Endothelial cell of umbilical vein (primary cell): ENCODE measurements around the gene NPDC1. TPM values are rescaled to one million over a fixed set of nuclear protein-coding genes. Genes with fewer than 3 reads are reported as not detected.

Source experiments
- BruUV-seq: library from RNA; stranded (reverse); fragments of 400-500 nt; replicated peaks from 2 replicates; lab custom pipeline; 2021; lab: Mats Ljungman, UMichigan
- CTCF ChIA-PET: fragments of 300-600, 350-600 bp; sonication (Branson Sonifier 250); formaldehyde crosslinking; loops from one replicate; lab custom pipeline; 2021; ENCODE audit warnings: antibody characterized with exemption, inconsistent platforms; lab: Charles Lee
- POLR2A ChIA-PET: fragments of 300-600, 350-600 bp; sonication (Branson Sonifier 250); formaldehyde crosslinking; loops from one replicate; lab custom pipeline; 2021; ENCODE audit warnings: antibody characterized with exemption, inconsistent platforms; lab: Charles Lee
- DNase-seq: peaks from one replicate; pipeline ENCODE4 v3.0.0-alpha.2; 2011; ENCODE audit warnings: low read depth, low spot score
- FAIRE-seq: peaks from 2 replicates; lab custom pipeline; 2011; peaks lifted over from hg19 to GRCh38; lab: Jason Lieb, UNC
- H2AFZ ChIP-seq: 2 replicates; pipeline ENCODE4 v1.6.0; 2012; ENCODE audit warnings: low read depth, low read length, control low read depth, inconsistent platforms
- H3K27ac ChIP-seq: 2 replicates; pipeline ENCODE4 v1.5.1; 2011; ENCODE audit warnings: low read depth, mild to moderate bottlenecking, control low read depth, low read length, moderate library complexity; ENCODE audit not compliant: insufficient read depth
- H3K27me3 ChIP-seq, 2 experiments: 2 replicates each; pipeline versions ENCODE4 v1.6.0 to v1.6.1; 2011; ENCODE audit warnings: low read length in 2 of 2, mixed read lengths in 1 of 2; ENCODE audit not compliant: control insufficient read depth in 2 of 2, insufficient read depth in 2 of 2
- H3K36me3 ChIP-seq, 2 experiments: 2 replicates in 1 of 2; 3 replicates in 1 of 2; pipeline ENCODE4 v1.5.1; 2011; ENCODE audit warnings: low read length in 2 of 2, mild to moderate bottlenecking in 1 of 2, moderate library complexity in 1 of 2; ENCODE audit not compliant: control insufficient read depth in 2 of 2, insufficient read depth in 2 of 2; ENCODE audit errors: extremely low read depth in 1 of 2
- H3K4me1 ChIP-seq: 3 replicates; pipeline ENCODE4 v1.5.1; 2011; ENCODE audit warnings: mild to moderate bottlenecking, low read length; ENCODE audit not compliant: control insufficient read depth, insufficient read depth; ENCODE audit errors: extremely low read depth
- H3K4me2 ChIP-seq: 2 replicates; pipeline ENCODE4 v1.6.1; 2011; ENCODE audit warnings: low read length, control low read depth, mixed read lengths; ENCODE audit not compliant: insufficient read depth
- H3K4me3 ChIP-seq, 3 experiments: fragments of 200-600 bp in 1 of 3; sonication (generic), shearing (Covaris generic) in 1 of 3; replicated peaks in 1 of 3; 2 replicates each; pipeline ENCODE4 v1.5.1; 2011 to 2016; ENCODE audit warnings: control low read depth in 3 of 3, low read length in 3 of 3, mild to moderate bottlenecking in 2 of 3, inconsistent platforms in 1 of 3, low read depth in 1 of 3, moderate library complexity in 1 of 3; ENCODE audit not compliant: insufficient read depth in 1 of 3
- H3K79me2 ChIP-seq: 2 replicates; pipeline ENCODE4 v1.6.0; 2012; ENCODE audit warnings: low read length, inconsistent platforms; ENCODE audit not compliant: control insufficient read depth, insufficient read depth
- H3K9ac ChIP-seq: replicated peaks from 2 replicates; pipeline ENCODE3; 2011; ENCODE audit warnings: low read length, control low read depth; ENCODE audit not compliant: insufficient read depth; ENCODE audit errors: extremely low read depth
- H3K9me1 ChIP-seq: replicated peaks from 3 replicates; pipeline ENCODE4 v1.6.0; 2011; ENCODE audit warnings: mild to moderate bottlenecking, low read length; ENCODE audit not compliant: control insufficient read depth, insufficient read depth; ENCODE audit errors: extremely low read depth
- H3K9me3 ChIP-seq: replicated peaks from 2 replicates; pipeline ENCODE4 v1.5.1; 2012; ENCODE audit warnings: low read length, inconsistent platforms; ENCODE audit not compliant: control insufficient read depth, insufficient read depth
- H4K20me1 ChIP-seq: replicated peaks from 2 replicates; pipeline ENCODE3; 2011; ENCODE audit warnings: mild to moderate bottlenecking, low read length; ENCODE audit not compliant: control insufficient read depth, insufficient read depth; ENCODE audit errors: extremely low read depth
- CTCF ChIP-seq, 2 donors: IDR thresholded peaks; 1 replicate in 1 of 2; 2 replicates in 1 of 2; pipeline ENCODE4 v1.5.1; 2011; ENCODE audit warnings: low read length in 2 of 2, mild to moderate bottlenecking in 2 of 2, moderate library complexity in 2 of 2, control low read depth in 1 of 2, inconsistent platforms in 1 of 2, low read depth in 1 of 2; ENCODE audit not compliant: insufficient read depth in 1 of 2; ENCODE audit errors: extremely low read depth in 1 of 2
- EZH2 ChIP-seq: IDR thresholded peaks from 2 replicates; pipeline ENCODE4 v1.6.1; 2012; ENCODE audit warnings: borderline replicate concordance, low read depth, mild to moderate bottlenecking, moderate library complexity, low read length, inconsistent platforms; ENCODE audit not compliant: severe bottlenecking
- FOS ChIP-seq: IDR thresholded peaks from 2 replicates; pipeline ENCODE4 v1.6.1; 2011; ENCODE audit warnings: mild to moderate bottlenecking, low read length, moderate library complexity, borderline replicate concordance; ENCODE audit not compliant: insufficient read depth
- GATA2 ChIP-seq: IDR thresholded peaks from 2 replicates; pipeline ENCODE4 v1.7.0; 2011; ENCODE audit warnings: low read depth, mild to moderate bottlenecking, moderate library complexity, mixed read lengths, low read length; ENCODE audit not compliant: insufficient read length, insufficient read depth
- JUN ChIP-seq: IDR thresholded peaks from 2 replicates; pipeline ENCODE4 v1.6.1; 2011; ENCODE audit warnings: borderline replicate concordance, low read depth; ENCODE audit not compliant: insufficient read length, insufficient read depth
- MAX ChIP-seq: IDR thresholded peaks from 2 replicates; pipeline ENCODE4 v1.6.1; 2011; ENCODE audit not compliant: insufficient read depth, insufficient read length
- MYC ChIP-seq: IDR thresholded peaks from one replicate; pipeline ENCODE4 v1.6.1; 2011; ENCODE audit warnings: mild to moderate bottlenecking, low read depth, low read length
- POLR2A ChIP-seq: IDR thresholded peaks from 2 replicates; pipeline ENCODE4 v1.6.1; 2012; ENCODE audit warnings: low read depth, mild to moderate bottlenecking, control low read depth, low read length
- POLR2AphosphoS5 ChIP-seq: IDR thresholded peaks from 2 replicates; pipeline ENCODE4 v1.6.1; 2012; ENCODE audit warnings: low read depth, mild to moderate bottlenecking, control low read depth, low read length, moderate library complexity; ENCODE audit not compliant: insufficient read depth
- dilution Hi-C: fragments of 300-500 bp; cut with MboI; formaldehyde crosslinking; loops from one replicate; pipeline ENCODE4 v1.15.0; 2019; ENCODE audit warnings: low sequenced_read_pairs; ENCODE audit not compliant: extremely low pct_ligation_motif_present
- intact Hi-C: fragments of 100-400 bp; cut with micrococcal nuclease; formaldehyde crosslinking; loops from one replicate; pipeline ENCODE4 v1.10.0; 2022
- polyA plus RNA-seq, 4 experiments: library from polyadenylated mRNA; depleted of rRNA in 3 of 4; stranded (reverse) in 3 of 4; unstranded in 1 of 4; fragments of >200 nt; gene quantifications; 2 replicates each; pipeline versions ENCODE4 v1.2.1 to v1.2.3, GENCODE V29; 2011 to 2012; ENCODE audit warnings: missing spikeins in 1 of 4
- total RNA-seq: library from RNA; stranded (reverse); gene quantifications from 2 replicates; pipeline ENCODE4 v1.2.3, GENCODE V29; 2021

The NPDC1 gene
- total and polyA plus RNA-seq, 2 donors (not counting 3 experiments of a cell fraction or from before 2014, with no cell fraction given), result 115 to 181 TPM

DNA sequence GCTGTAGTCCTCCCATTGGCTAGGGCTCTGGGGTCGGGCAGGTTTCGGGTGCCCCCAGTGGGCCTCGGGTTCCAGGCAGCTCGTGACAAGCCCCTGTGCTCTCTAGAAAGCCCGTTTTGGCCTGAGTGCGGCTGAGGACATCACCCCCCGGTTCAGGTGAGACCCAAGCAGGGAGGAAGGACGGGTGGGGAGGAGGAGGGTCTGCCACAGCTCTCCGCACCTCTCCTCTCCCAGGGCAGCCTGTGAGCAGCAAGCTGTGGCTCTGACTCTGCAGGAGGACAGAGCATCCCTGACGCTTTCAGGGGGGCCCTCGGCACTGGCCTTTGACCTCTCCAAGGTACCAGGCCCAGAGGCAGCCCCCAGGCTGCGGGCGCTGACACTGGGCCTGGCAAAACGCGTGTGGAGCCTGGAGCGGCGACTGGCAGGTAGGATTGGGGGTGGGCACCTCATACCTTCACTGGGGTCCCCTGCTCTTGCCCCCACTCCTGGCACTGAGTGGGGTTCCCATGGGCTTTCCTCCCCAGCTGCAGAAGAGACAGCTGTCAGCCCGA is 53.1 kb downstream of the NPDC1 start:
- peak overlapping the region; percentile 22 for H3K27ac ChIP-seq
- no peaks in the 10 kb centered on the region for H3K27me3 ChIP-seq
- ChIA-PET POLR2A (no interaction called here), CTCF (interaction anchor here (0.9 to 1.8 kb wide), 9 partner anchors 10 to 150 kb away, joined by 3 to 6 read pairs (median 4); partner anchors contain the start of genes AJM1, FBXW5, FUT7 and LCNL1)
- H2AFZ ChIP-seq, result peak overlapping the region; percentile 52
- no peak for FAIRE-seq
- peak overlapping the region; percentile 86 for H3K4me2 ChIP-seq
- H3K9me1 ChIP-seq, result no peaks in the 10 kb centered on the region
- dilution Hi-C loops, result no loop called here
- H3K9me3 ChIP-seq, result no peaks in the 10 kb centered on the region
- H3K79me2 ChIP-seq, result peaks cover 9% of the 10 kb centered on the region
- H3K9ac ChIP-seq, result peak overlapping the region; percentile 30
- H3K4me1 ChIP-seq, result peaks cover 24% of the 10 kb centered on the region
- no peaks in the 10 kb centered on the region for H4K20me1 ChIP-seq
- no TSS peak for BruUV-seq
- TF ChIP-seq POLR2A, result no peak
- TF ChIP-seq CTCF (IDR thresholded peaks at IDR 0.05; ENCODE audit: extremely low read depth in 1 of 2, insufficient read depth in 1 of 2, low read depth in 1 of 2, low read length in 2 of 2), result no peak
- TF ChIP-seq MAX, result no peak
- no peak for TF ChIP-seq GATA2
- no peak for TF ChIP-seq POLR2AphosphoS5
- TF ChIP-seq FOS, result no peak
- no peak for TF ChIP-seq MYC
- no peak for TF ChIP-seq EZH2
- no peak for TF ChIP-seq JUN
- no peaks in the 10 kb centered on the region for H3K36me3 ChIP-seq
- H3K4me3 ChIP-seq, result peak overlapping the region; percentile 47 to 56 (median 54)
- no peak for DNase-seq
- intact Hi-C loops, result loop anchor here (1.0 to 5.0 kb wide), 2 partner anchors 15 to 46 kb away; partner anchors contain the start of gene C8G
